GM12878 (cell line): ENCODE measurements around the gene LDB2. TPM values are rescaled to one million over a fixed set of nuclear protein-coding genes. Genes with fewer than 3 reads are reported as not detected.

Source experiments
- ATAC-seq: fragments of 200-7000 bp; cut with Tn5 transposase; 3 replicates; pipeline ENCODE4 v1.9.1; 2020; ENCODE audit warnings: mild to moderate bottlenecking, moderate library complexity
- BruUV-seq: library from RNA; stranded (reverse); fragments of 400-500 nt; replicated peaks from 2 replicates; lab custom pipeline; 2021; lab: Mats Ljungman, UMichigan
- CTCF ChIA-PET: fragments of 300-600 bp; sonication (Branson Sonifier 250); formaldehyde crosslinking; extraction: SDS; loops from one replicate; lab custom pipeline; 2021; ENCODE audit warnings: inconsistent platforms; lab: Yijun Ruan, JAX
- POLR2A ChIA-PET: fragments of 350-600 bp; formaldehyde crosslinking; extraction: SDS; loops from one replicate; lab custom pipeline; 2021; ENCODE audit warnings: inconsistent platforms; lab: Charles Lee
- RAD21 ChIA-PET: fragments of 300-600 bp; sonication (Branson Sonifier 250); formaldehyde crosslinking; loops from one replicate; lab custom pipeline; 2023; ENCODE audit warnings: antibody characterized with exemption; ENCODE audit not compliant: unreplicated experiment; lab: Charles Lee
- SMC1A ChIA-PET: fragments of 300-600 bp; sonication (Branson Sonifier 250); formaldehyde crosslinking; loops from one replicate; lab custom pipeline; 2023; ENCODE audit not compliant: unreplicated experiment, uncharacterized antibody; lab: Charles Lee
- DNase-seq: peaks from one replicate; pipeline ENCODE4 v3.0.0-alpha.2; 2011; ENCODE audit warnings: low read depth, low spot score
- FAIRE-seq: peaks from 3 replicates; lab custom pipeline; 2011; peaks lifted over from hg19 to GRCh38; lab: Jason Lieb, UNC
- H2AFZ ChIP-seq: 2 replicates; pipeline ENCODE4 v1.6.0; 2011; ENCODE audit warnings: low read depth, low read length, control low read depth; ENCODE audit not compliant: control insufficient read depth
- H3K27ac ChIP-seq: 2 replicates; pipeline ENCODE4 v1.5.1; 2011; ENCODE audit warnings: control low read depth; ENCODE audit not compliant: control insufficient read depth, insufficient read depth
- H3K27me3 ChIP-seq, 2 experiments: replicated peaks in 1 of 2; 2 replicates each; pipeline versions ENCODE4 v1.6.0 to v1.6.1; 2011; ENCODE audit warnings: low read length in 1 of 2; ENCODE audit not compliant: control insufficient read depth in 2 of 2, insufficient read depth in 2 of 2
- H3K36me3 ChIP-seq, 2 experiments: 2 replicates each; pipeline ENCODE4 v1.5.1; 2011; ENCODE audit warnings: low read length in 1 of 2; ENCODE audit not compliant: control insufficient read depth in 2 of 2, insufficient read depth in 2 of 2
- H3K4me1 ChIP-seq: 2 replicates; pipeline ENCODE4 v1.6.1; 2011; ENCODE audit warnings: mild to moderate bottlenecking, low read length, moderate library complexity, mixed read lengths; ENCODE audit not compliant: control insufficient read depth, insufficient read depth
- H3K4me2 ChIP-seq: 2 replicates; pipeline ENCODE4 v1.6.0; 2011; ENCODE audit warnings: control low read depth; ENCODE audit not compliant: control insufficient read depth, insufficient read depth
- H3K4me3 ChIP-seq: fragments of 200-600 bp; sonication (generic); 2 replicates; pipeline ENCODE4 v1.5.1; 2016
- H3K79me2 ChIP-seq: 2 replicates; pipeline ENCODE4 v1.6.0; 2011; ENCODE audit warnings: low read length; ENCODE audit not compliant: control insufficient read depth, insufficient read depth
- H3K9ac ChIP-seq: 2 replicates; pipeline ENCODE4 v1.8.0; 2011; ENCODE audit warnings: low read length, control low read depth, mixed read lengths; ENCODE audit not compliant: control insufficient read depth, insufficient read depth
- H3K9me3 ChIP-seq: replicated peaks from 3 replicates; pipeline ENCODE4 v1.5.1; 2011; ENCODE audit warnings: mild to moderate bottlenecking, low read length; ENCODE audit not compliant: control insufficient read depth, insufficient read depth
- H4K20me1 ChIP-seq: 2 replicates; pipeline ENCODE4 v1.6.0; 2011; ENCODE audit not compliant: control insufficient read depth, insufficient read depth
- ATF7 ChIP-seq: fragments of 450-650 bp; IDR thresholded peaks from 2 replicates; pipeline ENCODE4 v1.6.1; 2016; ENCODE audit warnings: low read depth, mild to moderate bottlenecking
- CBFB ChIP-seq: IDR thresholded peaks from 2 replicates; pipeline ENCODE4 v1.6.1; 2016; ENCODE audit warnings: antibody characterized with exemption, low read depth
- CREM ChIP-seq: IDR thresholded peaks from 2 replicates; pipeline ENCODE4 v1.6.1; 2014; ENCODE audit warnings: antibody characterized with exemption, low read depth
- FOXM1 ChIP-seq: IDR thresholded peaks from 2 replicates; pipeline ENCODE4 v1.6.1; 2012; ENCODE audit warnings: low read depth, mild to moderate bottlenecking, inconsistent platforms, low read length, moderate library complexity
- HDAC2 ChIP-seq: fragments of 200-600 bp; sonication (generic); IDR thresholded peaks from 2 replicates; pipeline ENCODE4 v1.6.1; 2017
- HDGF ChIP-seq: fragments of 450-650 bp; IDR thresholded peaks from 2 replicates; pipeline ENCODE4 v1.6.1; 2016; ENCODE audit warnings: antibody characterized with exemption
- IKZF1 ChIP-seq: fragments of 450-650 bp; conservative IDR thresholded peaks from 2 replicates; pipeline ENCODE4 v1.6.1; 2017; ENCODE audit warnings: antibody characterized with exemption, mild to moderate bottlenecking
- IRF4 ChIP-seq: IDR thresholded peaks from 2 replicates; pipeline ENCODE4 v1.6.1; 2011; ENCODE audit warnings: low read depth, low read length
- MEF2B ChIP-seq: fragments of 450-650 bp; IDR thresholded peaks from 2 replicates; pipeline ENCODE4 v1.6.1; 2018; ENCODE audit warnings: mild to moderate bottlenecking, moderate library complexity; ENCODE audit not compliant: partially characterized antibody, poor library complexity, severe bottlenecking
- NBN ChIP-seq: fragments of 450-650 bp; IDR thresholded peaks from 2 replicates; pipeline ENCODE4 v1.6.1; 2016
- POLR2A ChIP-seq: IDR thresholded peaks from 2 replicates; pipeline ENCODE4 v1.6.1; 2011; ENCODE audit warnings: low read depth, mild to moderate bottlenecking, low read length
- RAD21 ChIP-seq: IDR thresholded peaks from 2 replicates; pipeline ENCODE4 v1.6.1; 2011; ENCODE audit warnings: mild to moderate bottlenecking, low read depth, low read length, moderate library complexity; ENCODE audit not compliant: insufficient read depth
- RUNX3 ChIP-seq: IDR thresholded peaks from 2 replicates; pipeline ENCODE4 v1.6.1; 2012; ENCODE audit warnings: low read length, inconsistent platforms
- YBX1 ChIP-seq: fragments of 450-650 bp; IDR thresholded peaks from 2 replicates; pipeline ENCODE4 v1.6.1; 2016; ENCODE audit warnings: antibody characterized with exemption
- ZZZ3 ChIP-seq: IDR thresholded peaks from 2 replicates; pipeline ENCODE4 v1.6.1; 2011; ENCODE audit warnings: low read depth; ENCODE audit not compliant: control insufficient read depth, insufficient read length
- WGBS: methylation state at CpG from one replicate; pipeline ENCODE4 v1.1.6; 2016; ENCODE audit warnings: low lambda C conversion rate; ENCODE audit not compliant: insufficient replicate concordance, insufficient coverage; ENCODE audit errors: missing lambda C conversion rate; 5-methylcytosine and 5-hydroxymethylcytosine counted together
- in situ Hi-C: fragments of 300-500 bp; cut with MboI; formaldehyde crosslinking; loops from 9 replicates; pipeline ENCODE4 v1.14.3; 2018; ENCODE audit warnings: mixed read lengths
- intact Hi-C: fragments of 100-400 bp; cut with micrococcal nuclease; formaldehyde crosslinking; loops from one replicate; pipeline ENCODE4 v1.14.2; 2022; ENCODE audit not compliant: unreplicated experiment
- polyA plus RNA-seq, 11 experiments: library from polyadenylated mRNA; depleted of rRNA in 4 of 11; unstranded in 6 of 11; stranded (reverse) in 5 of 11; fragments of >200 nt; fragmentation: Nextera tagmentation in 4 of 11; fragmentation: Illumina TruSeq in 1 of 11; extraction: Ambion mirVana in 4 of 11; extraction: Trizol in 1 of 11; gene quantifications; 1 replicate in 1 of 11; 2 replicates in 10 of 11; pipeline versions ENCODE4 v1.2.1 to v1.2.3, GENCODE V29; 2011 to 2016; ENCODE audit warnings: inconsistent platforms in 2 of 11, missing spikeins in 2 of 11, low read depth in 1 of 11
- total RNA-seq, 4 experiments: library from RNA; depleted of rRNA in 3 of 4; stranded (reverse); fragments of >200 nt in 3 of 4; fragmentation: Illumina TruSeq in 1 of 4; extraction: Trizol in 1 of 4; gene quantifications; 2 replicates each; pipeline versions ENCODE4 v1.2.1 to v1.2.3, GENCODE V29; 2013 to 2021
- TF ChIP-seq, protein P1 (sequence below): fragments of 450-650 bp; IDR thresholded peaks from 2 replicates; pipeline ENCODE4 v1.6.1; 2017; ENCODE audit warnings: mild to moderate bottlenecking
- TF ChIP-seq, protein P2 (sequence below): IDR thresholded peaks from 2 replicates; pipeline ENCODE4 v1.6.1; 2011; ENCODE audit warnings: low read depth, low read length, improper control_type of control experiment, borderline replicate concordance
- TF ChIP-seq, protein P3 (sequence below): IDR thresholded peaks from 2 replicates; pipeline ENCODE4 v1.6.1; 2012; ENCODE audit warnings: low read depth, low read length, improper control_type of control experiment

LDB2 gene
- total and polyA plus RNA-seq, 10 of the 15 experiments (the other 5 are each of a cell fraction or from before 2014, with no cell fraction given), result 0.15 TPM; not detected in 9

DNA sequence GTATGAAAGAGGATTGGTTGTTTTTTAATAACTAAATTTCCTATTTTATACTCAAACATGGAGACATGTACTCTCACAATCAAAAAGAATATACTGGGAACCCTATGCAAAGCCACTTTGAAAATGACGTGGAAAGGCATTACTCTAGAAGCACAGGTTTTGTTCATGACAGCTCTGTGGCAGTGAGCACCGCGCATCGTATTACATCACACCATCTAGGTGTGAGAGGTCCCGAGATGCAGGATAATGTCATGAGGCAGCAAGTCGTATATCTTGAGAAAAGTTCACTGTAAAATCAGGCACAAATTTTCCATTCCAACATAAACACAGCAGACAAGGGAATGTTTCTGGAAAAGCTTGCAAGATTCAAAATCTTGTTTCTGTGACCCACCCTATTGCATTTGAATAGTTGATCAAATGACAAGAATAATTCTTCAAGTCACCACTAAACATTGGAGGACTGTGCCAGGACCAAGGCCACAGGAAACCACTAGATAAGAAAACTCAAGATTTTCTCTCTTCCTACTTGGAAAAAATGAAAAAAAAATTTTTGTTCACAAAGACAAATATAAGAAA, 127.6 kb downstream of the LDB2 start:
- no TSS peak for BruUV-seq
- ATAC-seq (no peak), FAIRE-seq (no peak), DNase-seq (no peak)
- Histone ChIP-seq H3K4me3 (no peak overlapping the region), H3K4me1 (no peaks in the 10 kb centered on the region), H2AFZ (no peak overlapping the region), H4K20me1 (no peaks in the 10 kb centered on the region), H3K9ac (no peak overlapping the region), H3K4me2 (no peak overlapping the region), H3K36me3 (no peaks in the 10 kb centered on the region), H3K79me2 (no peaks in the 10 kb centered on the region), H3K27me3 (no peaks in the 10 kb centered on the region), H3K9me3 (no peaks in the 10 kb centered on the region), H3K27ac (no peak overlapping the region)
- SMC1A ChIA-PET, result no interaction called here
- 43% methylated on average over 6 of the region's 6 CpGs for WGBS
- RAD21 ChIA-PET, result no interaction called here
- POLR2A ChIA-PET, result no interaction called here
- in situ Hi-C loops (no loop called here), intact Hi-C loops (no loop called here)
- CTCF ChIA-PET, result no interaction called here
- TF ChIP-seq POLR2A, result no peak
- TF ChIP-seq HDGF, result no peak
- TF ChIP-seq MEF2B, result no peak
- TF ChIP-seq YBX1, result no peak
- no peak for TF ChIP-seq FOXM1
- TF ChIP-seq NBN, result no peak

DNA sequence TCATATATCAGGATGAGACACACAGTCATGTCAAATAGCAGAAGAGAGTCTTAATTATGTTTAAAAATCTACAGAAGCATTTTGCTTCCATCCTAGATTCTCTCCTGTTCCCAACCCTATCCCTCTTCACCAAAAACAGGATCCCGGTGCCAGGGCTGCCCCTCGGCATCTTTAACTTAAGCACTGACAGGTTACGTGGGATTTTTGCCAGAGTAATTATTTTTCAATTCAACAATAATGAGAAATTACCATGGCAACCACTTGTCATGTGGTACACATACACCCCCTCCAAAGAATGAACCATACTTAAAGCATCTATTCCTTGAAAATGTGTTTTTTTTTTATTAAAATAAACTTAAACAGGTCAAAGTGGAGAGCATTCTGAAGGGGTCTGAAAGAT, 130.6 kb downstream of the LDB2 start:
- Histone ChIP-seq H3K9me3 (no peaks in the 10 kb centered on the region), H3K4me1 (no peaks in the 10 kb centered on the region), H3K27me3 (no peaks in the 10 kb centered on the region), H4K20me1 (no peaks in the 10 kb centered on the region), H3K9ac (no peak overlapping the region), H3K79me2 (no peaks in the 10 kb centered on the region), H2AFZ (no peak overlapping the region), H3K4me2 (no peak overlapping the region), H3K27ac (no peak overlapping the region), H3K4me3 (no peak overlapping the region), H3K36me3 (no peaks in the 10 kb centered on the region)
- ChIA-PET RAD21 (no interaction called here), POLR2A (interaction anchor here (0.6 kb wide), 1 partner anchor 509 kb away, joined by 3 read pairs; no protein-coding TSS in a partner anchor), SMC1A (no interaction called here), CTCF (no interaction called here)
- WGBS, result 11% methylated on average over 3 of the region's 3 CpGs
- DNase-seq (no peak), FAIRE-seq (no peak), ATAC-seq (no peak)
- intact Hi-C loops (no loop called here), in situ Hi-C loops (no loop called here)
- no TSS peak for BruUV-seq
- TF ChIP-seq IKZF1 (no peak), RUNX3 (no peak), IRF4 (no peak), HDAC2 (no peak), ZZZ3 (no peak), CBFB (no peak), CREM (no peak), RAD21 (no peak), ATF7 (no peak)
- TF ChIP-seq, protein P1, sequence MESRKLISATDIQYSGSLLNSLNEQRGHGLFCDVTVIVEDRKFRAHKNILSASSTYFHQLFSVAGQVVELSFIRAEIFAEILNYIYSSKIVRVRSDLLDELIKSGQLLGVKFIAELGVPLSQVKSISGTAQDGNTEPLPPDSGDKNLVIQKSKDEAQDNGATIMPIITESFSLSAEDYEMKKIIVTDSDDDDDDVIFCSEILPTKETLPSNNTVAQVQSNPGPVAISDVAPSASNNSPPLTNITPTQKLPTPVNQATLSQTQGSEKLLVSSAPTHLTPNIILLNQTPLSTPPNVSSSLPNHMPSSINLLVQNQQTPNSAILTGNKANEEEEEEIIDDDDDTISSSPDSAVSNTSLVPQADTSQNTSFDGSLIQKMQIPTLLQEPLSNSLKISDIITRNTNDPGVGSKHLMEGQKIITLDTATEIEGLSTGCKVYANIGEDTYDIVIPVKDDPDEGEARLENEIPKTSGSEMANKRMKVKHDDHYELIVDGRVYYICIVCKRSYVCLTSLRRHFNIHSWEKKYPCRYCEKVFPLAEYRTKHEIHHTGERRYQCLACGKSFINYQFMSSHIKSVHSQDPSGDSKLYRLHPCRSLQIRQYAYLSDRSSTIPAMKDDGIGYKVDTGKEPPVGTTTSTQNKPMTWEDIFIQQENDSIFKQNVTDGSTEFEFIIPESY, result no peak
- TF ChIP-seq, protein P2, sequence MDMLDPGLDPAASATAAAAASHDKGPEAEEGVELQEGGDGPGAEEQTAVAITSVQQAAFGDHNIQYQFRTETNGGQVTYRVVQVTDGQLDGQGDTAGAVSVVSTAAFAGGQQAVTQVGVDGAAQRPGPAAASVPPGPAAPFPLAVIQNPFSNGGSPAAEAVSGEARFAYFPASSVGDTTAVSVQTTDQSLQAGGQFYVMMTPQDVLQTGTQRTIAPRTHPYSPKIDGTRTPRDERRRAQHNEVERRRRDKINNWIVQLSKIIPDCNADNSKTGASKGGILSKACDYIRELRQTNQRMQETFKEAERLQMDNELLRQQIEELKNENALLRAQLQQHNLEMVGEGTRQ, result no peak
- TF ChIP-seq, protein P3, sequence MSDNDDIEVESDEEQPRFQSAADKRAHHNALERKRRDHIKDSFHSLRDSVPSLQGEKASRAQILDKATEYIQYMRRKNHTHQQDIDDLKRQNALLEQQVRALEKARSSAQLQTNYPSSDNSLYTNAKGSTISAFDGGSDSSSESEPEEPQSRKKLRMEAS, result no peak
